Measurements from ENCODE around the gene GRAP2. TPM values are rescaled to one million over a fixed set of nuclear protein-coding genes. Genes with fewer than 3 reads are reported as not detected.
"Not testable (repeated sequence)": the region's sequence is repeated elsewhere in the genome, so short reads cannot be mapped to it uniquely, and the experiment has no call there.

Gene GRAP2
- total RNA-seq: 30.5 and 31.3 TPM in 2 replicates

DNA sequence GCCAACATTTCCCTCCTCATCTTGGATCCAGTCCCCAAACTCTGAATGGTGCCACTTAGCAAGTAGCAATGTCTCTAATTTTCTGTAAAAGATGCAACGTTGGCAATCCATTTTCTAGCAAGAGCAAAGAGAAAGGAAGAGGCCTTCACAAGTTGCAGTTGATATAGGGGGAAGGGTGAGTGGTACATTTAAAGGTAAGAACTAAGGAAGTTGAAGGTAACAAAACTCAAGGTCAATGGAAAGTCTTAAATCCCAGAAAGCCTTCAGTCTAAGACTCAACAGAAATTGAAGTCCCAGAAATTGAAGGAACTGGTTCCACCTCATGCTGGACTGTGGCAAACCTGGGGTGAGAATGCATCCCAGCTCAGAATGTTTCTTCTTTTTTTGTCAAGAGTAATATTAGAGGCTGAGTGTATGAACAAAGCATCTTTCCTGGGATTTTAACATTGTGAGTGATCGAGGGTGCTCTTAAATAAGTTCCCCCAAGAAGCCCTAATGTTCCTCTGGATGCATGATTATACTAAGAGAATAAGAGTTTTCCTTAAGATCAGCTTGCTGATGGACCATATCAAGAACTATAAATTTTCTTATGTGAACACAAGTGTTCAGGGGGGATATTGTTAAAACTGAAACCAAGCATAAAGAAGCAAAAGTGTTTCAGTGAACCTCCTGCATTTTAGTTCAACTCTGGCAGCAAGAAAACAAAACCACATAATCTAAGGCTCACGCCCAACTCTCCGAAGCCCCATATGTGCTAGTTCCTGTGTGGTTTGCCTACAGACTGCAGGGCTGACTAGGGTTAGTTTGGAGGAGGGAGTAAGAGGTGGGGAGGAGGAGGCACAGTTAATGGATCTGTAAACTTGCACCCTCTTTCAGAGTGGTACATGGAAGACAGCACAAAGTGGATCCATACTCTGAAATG is at the start of gene GRAP2:
TSS of gene GRAP2 (plus strand) at position 779 of the 922 bp plus-strand sequence. CDS start 46,023 bp downstream, outside the sequence.
- Mint-ChIP-seq H3K9me3 (no peaks in the 10 kb centered on the region), H3K36me3 (ENCODE audit: low read depth) (peaks cover 5% of the 10 kb centered on the region), H3K4me3 (peak within 1 kb of the TSS; percentile 93), H3K27me3 (ENCODE audit: insufficient read depth) (no peaks in the 10 kb centered on the region), H3K4me1 (ENCODE audit: low read depth) (peaks cover 47% of the 10 kb centered on the region), H3K27ac (peak within 1 kb of the TSS; percentile 95)
- intact Hi-C loops (cut with micrococcal nuclease): loop anchor here (1.0 to 10.0 kb wide), 4 partner anchors 10 to 734 kb away; partner anchors contain the start of gene MRTFA
- peak; percentile 77 for DNase-seq (ENCODE audit: low spot score)

DNA sequence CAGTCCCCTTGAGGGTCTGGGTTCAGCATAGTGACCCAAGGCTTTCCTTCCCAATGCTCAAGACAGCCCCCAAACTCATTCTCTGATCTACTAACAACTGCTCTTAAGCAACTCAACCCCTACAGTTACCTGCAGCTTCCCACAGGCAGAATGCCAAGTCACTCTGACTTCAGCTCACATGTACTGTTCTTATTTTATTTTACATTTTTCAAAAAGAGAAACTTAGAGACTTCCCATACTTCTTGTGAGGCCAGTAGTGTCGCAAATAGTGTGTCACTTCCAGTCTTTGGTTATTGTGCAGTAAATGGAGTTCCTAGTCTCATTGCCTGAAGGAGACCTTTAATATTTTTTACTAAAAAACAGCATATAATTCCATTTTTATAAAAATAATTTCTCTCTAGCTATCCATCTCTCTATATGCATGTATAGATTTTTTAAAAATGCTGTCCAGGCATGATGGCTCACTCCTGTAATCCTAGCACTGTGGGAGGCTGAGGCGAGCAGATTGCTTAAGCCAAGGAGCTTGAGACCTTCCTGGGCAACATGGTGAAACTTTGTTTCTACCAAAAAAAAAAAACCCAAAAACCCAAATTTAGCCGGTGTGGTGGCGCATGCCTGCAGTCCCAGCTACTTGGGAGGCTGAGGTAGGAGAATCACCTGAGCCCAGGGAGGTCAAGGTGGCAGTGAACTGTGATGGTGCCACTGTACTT is 49.1 kb upstream of the GRAP2 start:
- Mint-ChIP-seq H3K27me3 (ENCODE audit: insufficient read depth) (peaks cover 28% of the 10 kb centered on the region), H3K27ac (no peak overlapping the region), H3K4me1 (ENCODE audit: low read depth) (no peaks in the 10 kb centered on the region), H3K36me3 (ENCODE audit: low read depth) (peaks cover 1% of the 10 kb centered on the region), H3K9me3 (no peaks in the 10 kb centered on the region), H3K4me3 (no peak overlapping the region)
- intact Hi-C loops (cut with micrococcal nuclease): no loop called here
- no peak for DNase-seq (ENCODE audit: low spot score)

DNA sequence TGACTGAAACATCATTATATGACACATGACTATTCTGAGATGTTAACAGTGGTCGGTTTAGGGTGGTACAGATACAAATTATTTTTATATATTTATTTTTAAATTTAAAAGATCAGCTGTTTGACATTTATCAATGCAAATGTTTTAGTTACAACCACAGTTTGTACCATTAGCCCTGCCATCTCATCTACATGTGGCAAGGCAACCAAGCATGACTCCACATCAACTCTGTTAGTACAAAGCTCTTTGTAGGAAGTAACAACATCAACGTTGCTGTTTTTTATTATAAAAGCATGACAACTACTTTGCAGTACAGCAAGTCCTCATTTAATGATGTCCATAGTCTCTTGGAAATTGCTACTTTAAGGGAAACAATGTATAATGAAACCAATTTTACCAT is 48.1 kb upstream of the GRAP2 start:
- H3K27me3 Mint-ChIP-seq (ENCODE audit: insufficient read depth): peaks cover 28% of the 10 kb centered on the region
- DNase-seq (ENCODE audit: low spot score): no peak
- intact Hi-C loops (cut with micrococcal nuclease): no loop called here
- H3K4me3 Mint-ChIP-seq: no peak overlapping the region
- peaks cover 1% of the 10 kb centered on the region for H3K36me3 Mint-ChIP-seq (ENCODE audit: low read depth)
- H3K9me3 Mint-ChIP-seq: no peaks in the 10 kb centered on the region
- H3K27ac Mint-ChIP-seq: no peak overlapping the region
- H3K4me1 Mint-ChIP-seq (ENCODE audit: low read depth): no peaks in the 10 kb centered on the region

DNA sequence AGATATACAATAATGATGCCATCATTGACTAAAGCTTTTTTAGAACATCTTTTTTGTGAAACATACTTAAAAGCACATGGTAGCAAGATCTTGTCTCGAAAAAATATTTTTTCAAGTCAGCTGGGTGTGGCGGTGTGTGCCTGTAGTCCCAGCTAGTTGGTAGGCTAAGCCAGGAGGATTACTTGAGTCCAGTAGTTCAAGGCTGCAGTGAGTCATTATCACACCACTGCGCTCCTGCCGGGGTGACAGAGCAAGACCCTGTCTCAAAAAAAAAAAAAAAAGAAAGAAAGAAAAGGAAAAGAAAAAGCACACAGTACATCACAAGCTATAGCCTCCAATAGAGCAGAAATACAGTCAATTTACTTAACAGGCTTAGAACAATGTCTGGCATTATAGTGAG is 44.3 kb upstream of the GRAP2 start:
- intact Hi-C loops (cut with micrococcal nuclease): no loop called here

DNA sequence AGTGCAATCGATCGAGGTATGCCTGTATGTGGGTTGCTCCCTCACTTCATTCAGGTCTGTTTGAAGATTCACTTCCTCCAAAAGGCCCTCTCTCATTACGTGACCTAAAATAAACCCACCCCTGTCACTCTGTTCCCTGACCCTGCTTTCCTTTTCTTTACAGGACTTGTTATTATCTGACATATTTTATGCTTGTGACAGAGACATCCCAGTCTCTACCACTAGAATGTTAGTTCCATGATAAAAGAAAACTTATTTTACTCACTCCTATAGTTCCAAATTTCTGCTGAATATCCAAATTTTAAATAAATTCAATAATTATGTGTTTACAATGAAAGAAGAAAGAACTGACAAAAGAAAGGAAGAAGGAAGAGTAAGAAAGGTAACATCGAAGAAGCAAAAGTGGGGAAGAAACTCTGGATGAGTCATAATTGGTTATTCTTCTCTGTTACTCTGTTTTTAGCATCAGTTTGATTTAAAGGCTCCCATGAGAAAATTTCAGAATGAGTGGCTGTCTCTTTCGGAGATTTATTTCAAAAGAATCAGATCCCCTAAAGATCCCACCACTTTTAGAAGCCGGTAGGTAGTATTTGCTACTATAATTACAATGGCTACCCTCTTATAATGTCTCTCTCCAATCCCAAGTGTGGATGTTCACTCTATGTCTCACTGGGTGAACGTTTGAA is 40.8 kb upstream of the GRAP2 start:
- Mint-ChIP-seq H3K27me3 (ENCODE audit: insufficient read depth) (peaks cover 17% of the 10 kb centered on the region), H3K9me3 (no peaks in the 10 kb centered on the region), H3K36me3 (ENCODE audit: low read depth) (peaks cover 5% of the 10 kb centered on the region), H3K27ac (no peak overlapping the region), H3K4me3 (no peak overlapping the region), H3K4me1 (ENCODE audit: low read depth) (peaks cover 18% of the 10 kb centered on the region)
- DNase-seq (ENCODE audit: low spot score): no peak
- intact Hi-C loops (cut with micrococcal nuclease): no loop called here

More for the DNA sequence above, 44.3 kb upstream of the GRAP2 start:
- no peaks in the 10 kb centered on the region for H3K9me3 Mint-ChIP-seq
- no peak overlapping the region for H3K4me3 Mint-ChIP-seq
- no peak for DNase-seq (ENCODE audit: low spot score)
- H3K27ac Mint-ChIP-seq: no peak overlapping the region
- H3K36me3 Mint-ChIP-seq (ENCODE audit: low read depth): peaks cover 5% of the 10 kb centered on the region
- H3K4me1 Mint-ChIP-seq (ENCODE audit: low read depth): peaks cover 17% of the 10 kb centered on the region
- H3K27me3 Mint-ChIP-seq (ENCODE audit: insufficient read depth): peaks cover 22% of the 10 kb centered on the region

DNA sequence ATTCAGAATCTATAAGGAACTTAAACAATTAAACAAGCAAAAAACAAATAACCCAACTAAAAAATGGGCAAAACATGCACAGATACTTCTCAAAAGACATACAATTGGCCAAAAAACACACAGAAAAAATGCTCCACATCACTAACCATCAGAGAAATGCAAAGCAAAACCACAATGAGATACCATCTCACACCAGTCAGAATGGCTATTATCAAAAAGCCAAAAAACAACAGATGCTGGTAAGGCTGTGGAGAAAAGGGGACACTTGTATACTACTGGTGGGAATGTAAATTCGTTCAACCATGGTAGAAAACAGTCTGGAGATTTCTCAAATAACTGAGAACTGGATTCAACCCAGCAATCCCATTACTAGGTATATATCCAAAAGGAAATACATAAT is 32.1 kb upstream of the GRAP2 start:
- intact Hi-C loops (cut with micrococcal nuclease): no loop called here
- H3K9me3 Mint-ChIP-seq: peaks cover 6% of the 10 kb centered on the region

DNA sequence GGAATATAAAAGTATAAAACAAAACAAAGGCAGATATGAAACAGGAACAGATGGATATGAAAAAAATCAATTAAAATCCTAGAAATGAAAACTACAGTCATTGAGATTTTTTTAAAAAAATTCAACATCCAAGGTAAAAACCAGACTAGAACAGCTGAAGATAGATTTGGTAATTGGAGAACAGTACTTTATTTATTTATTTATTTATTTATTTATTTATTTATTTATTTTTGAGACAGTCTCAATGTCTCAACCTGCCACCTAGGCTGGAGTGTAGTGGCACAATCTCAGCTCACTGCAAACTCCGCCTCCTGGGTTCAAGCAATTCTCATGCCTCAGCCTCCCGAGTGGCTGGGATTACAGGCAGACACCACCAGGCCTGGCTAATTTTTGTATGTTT is 31.1 kb upstream of the GRAP2 start:
- H3K36me3 Mint-ChIP-seq (ENCODE audit: low read depth); DNase-seq (ENCODE audit: low spot score); H3K4me3 Mint-ChIP-seq; intact Hi-C loops (cut with micrococcal nuclease); H3K27ac Mint-ChIP-seq; H3K9me3 Mint-ChIP-seq; H3K27me3 Mint-ChIP-seq (ENCODE audit: insufficient read depth): not testable (repeated sequence)
- peaks cover 15% of the 10 kb centered on the region for H3K4me1 Mint-ChIP-seq (ENCODE audit: low read depth)

More for the DNA sequence above, 32.1 kb upstream of the GRAP2 start:
- Mint-ChIP-seq H3K27me3 (ENCODE audit: insufficient read depth) (peaks cover 6% of the 10 kb centered on the region), H3K36me3 (ENCODE audit: low read depth) (peaks cover 2% of the 10 kb centered on the region), H3K4me1 (ENCODE audit: low read depth) (peaks cover 15% of the 10 kb centered on the region), H3K4me3 (no peak overlapping the region), H3K27ac (no peak overlapping the region)
- no peak for DNase-seq (ENCODE audit: low spot score)

DNA sequence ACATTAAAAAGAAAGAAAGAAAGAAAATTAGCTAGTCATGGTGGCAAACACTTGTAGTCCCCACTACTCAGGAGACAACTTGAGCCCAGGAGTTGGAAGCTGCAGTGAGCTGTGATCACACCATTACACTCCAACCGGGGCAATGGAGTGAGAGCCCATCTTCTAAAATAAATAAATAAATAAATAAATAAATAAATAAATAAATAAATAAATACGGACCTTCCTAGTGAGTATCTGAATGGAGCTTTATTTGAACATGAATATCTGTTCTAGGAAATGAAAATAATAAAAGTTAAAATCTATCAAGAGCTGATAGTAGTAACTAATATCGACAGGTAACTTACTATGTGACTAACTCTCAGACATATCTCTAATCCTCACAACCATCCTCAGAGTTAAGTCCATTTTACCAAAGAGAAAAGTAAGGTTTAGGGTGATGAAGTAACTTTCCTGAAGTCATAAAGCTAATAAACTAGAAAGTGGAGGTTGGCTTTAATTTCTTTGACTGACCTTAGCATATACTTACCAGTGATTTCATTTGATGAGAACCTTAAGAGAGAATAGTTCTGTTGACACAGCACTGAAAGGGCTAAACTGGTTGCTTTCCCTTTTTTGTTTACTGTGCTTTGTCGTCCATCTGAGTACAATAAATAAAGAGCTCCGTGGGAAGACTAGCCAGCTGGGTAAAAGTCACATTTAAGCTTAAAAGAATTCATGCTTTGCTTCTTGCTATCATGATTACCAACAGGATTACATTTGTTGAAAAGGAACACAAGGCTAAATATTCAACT is 29.7 kb upstream of the GRAP2 start:
- intact Hi-C loops (cut with micrococcal nuclease): no loop called here
- no peak overlapping the region for H3K27ac Mint-ChIP-seq
- DNase-seq (ENCODE audit: low spot score): no peak
- H3K36me3 Mint-ChIP-seq (ENCODE audit: low read depth): peaks cover 2% of the 10 kb centered on the region
- H3K9me3 Mint-ChIP-seq: peaks cover 6% of the 10 kb centered on the region
- no peak overlapping the region for H3K4me3 Mint-ChIP-seq
- H3K27me3 Mint-ChIP-seq (ENCODE audit: insufficient read depth): peaks cover 2% of the 10 kb centered on the region
- H3K4me1 Mint-ChIP-seq (ENCODE audit: low read depth): peaks cover 10% of the 10 kb centered on the region

DNA sequence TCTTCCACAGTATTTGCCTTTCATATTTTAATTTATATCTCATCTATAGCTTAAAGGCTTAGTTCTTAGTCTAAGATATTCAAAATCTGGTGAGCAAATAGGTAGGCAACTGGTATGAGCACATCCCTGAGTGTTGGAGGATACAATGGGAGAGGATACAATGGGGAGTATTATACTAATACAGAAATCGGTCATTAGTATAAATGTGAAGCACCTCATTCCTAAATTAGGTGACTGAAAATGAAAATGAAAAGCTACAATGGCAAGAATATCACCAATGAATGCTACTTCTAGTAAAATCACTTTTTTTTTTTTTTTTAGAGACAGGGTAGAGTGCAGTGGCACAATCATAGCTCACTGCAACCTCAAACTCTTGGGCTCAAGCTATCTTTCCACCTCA is 28.3 kb upstream of the GRAP2 start:
- H3K9me3 Mint-ChIP-seq: peaks cover 6% of the 10 kb centered on the region
- no peak overlapping the region for H3K27ac Mint-ChIP-seq
- H3K36me3 Mint-ChIP-seq (ENCODE audit: low read depth): peaks cover 2% of the 10 kb centered on the region
- DNase-seq (ENCODE audit: low spot score): no peak
- peaks cover 2% of the 10 kb centered on the region for H3K27me3 Mint-ChIP-seq (ENCODE audit: insufficient read depth)
- peaks cover 10% of the 10 kb centered on the region for H3K4me1 Mint-ChIP-seq (ENCODE audit: low read depth)
- H3K4me3 Mint-ChIP-seq: no peak overlapping the region
- intact Hi-C loops (cut with micrococcal nuclease): no loop called here

DNA sequence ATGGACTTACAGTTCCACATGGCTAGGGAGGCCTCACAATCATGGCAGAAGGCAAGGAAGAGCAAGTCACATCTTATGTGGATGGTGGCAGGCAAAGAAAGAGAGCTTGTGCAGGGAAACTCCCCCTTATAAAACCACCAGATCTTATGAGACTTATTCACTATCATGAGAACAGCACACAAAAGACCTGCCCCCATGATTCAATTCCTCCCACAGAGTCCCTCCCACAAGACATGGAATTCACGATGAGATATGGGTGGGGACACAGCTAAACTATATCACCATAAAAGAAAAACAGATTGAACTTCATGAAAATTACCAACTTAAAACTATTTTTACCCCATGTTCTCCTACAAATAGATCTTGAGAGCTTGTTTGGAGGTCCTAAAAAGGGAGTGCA is 26.9 kb upstream of the GRAP2 start:
- DNase-seq (ENCODE audit: low spot score): no peak
- Mint-ChIP-seq H3K4me3 (no peak overlapping the region), H3K4me1 (ENCODE audit: low read depth) (peaks cover 9% of the 10 kb centered on the region), H3K27me3 (ENCODE audit: insufficient read depth) (peaks cover 2% of the 10 kb centered on the region), H3K9me3 (peaks cover 3% of the 10 kb centered on the region), H3K36me3 (ENCODE audit: low read depth) (no peaks in the 10 kb centered on the region), H3K27ac (no peak overlapping the region)
- intact Hi-C loops (cut with micrococcal nuclease): no loop called here

DNA sequence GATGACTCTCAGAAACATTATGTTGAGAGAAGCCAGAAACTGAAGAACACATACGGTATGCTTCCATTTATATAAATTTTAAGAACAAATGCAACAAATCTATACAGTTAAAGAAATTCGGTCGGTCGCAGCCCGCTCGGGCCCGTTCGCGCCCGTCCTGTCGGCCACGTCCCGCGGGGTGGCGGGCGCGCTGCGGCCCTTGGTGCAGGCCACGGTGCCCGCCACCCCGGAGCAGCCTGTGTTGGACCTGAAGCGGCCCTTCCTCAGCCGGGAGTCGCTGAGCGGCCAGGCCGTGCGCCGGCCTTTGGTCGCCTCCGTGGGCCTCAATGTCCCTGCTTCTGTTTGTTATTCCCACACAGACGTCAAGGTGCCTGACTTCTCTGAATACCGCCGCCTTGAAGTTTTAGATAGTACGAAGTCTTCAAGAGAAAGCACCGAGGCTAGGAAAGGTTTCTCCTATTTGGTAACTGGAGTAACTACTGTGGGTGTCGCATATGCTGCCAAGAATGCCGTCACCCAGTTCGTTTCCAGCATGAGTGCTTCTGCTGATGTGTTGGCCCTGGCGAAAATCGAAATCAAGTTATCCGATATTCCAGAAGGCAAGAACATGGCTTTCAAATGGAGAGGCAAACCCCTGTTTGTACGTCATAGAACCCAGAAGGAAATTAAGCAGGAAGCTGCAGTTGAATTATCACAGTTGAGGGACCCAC is 25.6 kb upstream of the GRAP2 start:
- H3K27ac Mint-ChIP-seq; H3K4me1 Mint-ChIP-seq (ENCODE audit: low read depth); intact Hi-C loops (cut with micrococcal nuclease); DNase-seq (ENCODE audit: low spot score); H3K9me3 Mint-ChIP-seq; H3K36me3 Mint-ChIP-seq (ENCODE audit: low read depth); H3K27me3 Mint-ChIP-seq (ENCODE audit: insufficient read depth); H3K4me3 Mint-ChIP-seq: not testable (repeated sequence)

Data from activated T-helper 1 cell treated with anti-CD3 and anti-CD28 coated beads, Interleukin-12 subunit alpha, Interleukin-12 subunit beta, Interleukin-2, Interleukin-4 antibody, amounts not matched to agents 30 ng/mL and 10 ng/mL and 1 ng/mL, durations not matched to agents 14 hours and 24 hours and 36 hours (primary cell).